Fibroblast of villous mesenchyme (primary cell): ENCODE results near the gene TIGD3. TPM values are rescaled to one million over a fixed set of nuclear protein-coding genes. Genes with fewer than 3 reads are reported as not detected.

Experiments used
- DNase-seq: peaks from one replicate; pipeline ENCODE4 v3.0.0-alpha.2; 2010; ENCODE audit warnings: low read depth
- H3K4me3 ChIP-seq: 2 replicates; pipeline ENCODE4 v1.5.1; 2011; ENCODE audit warnings: low read depth, mild to moderate bottlenecking, low read length
- CTCF ChIP-seq: IDR thresholded peaks from 2 replicates; pipeline ENCODE4 v1.5.1; 2012; ENCODE audit warnings: low read depth, mild to moderate bottlenecking, low read length; ENCODE audit not compliant: insufficient read depth
- total RNA-seq: library from RNA; depleted of rRNA; stranded (reverse); fragments of >200 nt; gene quantifications from 2 replicates; pipeline ENCODE4 v1.2.3, GENCODE V29; 2012

Gene TIGD3
- under 0.01 TPM in 1 of 2 replicates, not detected in the other for total RNA-seq

GRCh38 chr11:65354265-65355012, at the start of gene TIGD3:
TSS of gene TIGD3 (plus strand) at chr11:65354751. CDS start at chr11:65355809, 1,058 bp downstream.
- DNase-seq: peak; percentile 96
- peak within 1 kb of the TSS; percentile 58 for H3K4me3 ChIP-seq
- TF ChIP-seq CTCF: no peak

GRCh38 chr11:65305501-65306268, 48.9 kb upstream of the TIGD3 start:
- no peak for TF ChIP-seq CTCF
- DNase-seq: peak; percentile 88
- H3K4me3 ChIP-seq: no peak overlapping the region

- H3K4me3 ChIP-seq: no peak overlapping the region
- DNase-seq: no peak
Measured at GRCh38 chr11:65307298-65308229, 47.0 kb upstream of the TIGD3 start.

GRCh38 chr11:65308281-65308891, 46.2 kb upstream of the TIGD3 start:
- no peak for DNase-seq
- no peak for TF ChIP-seq CTCF
- no peak overlapping the region for H3K4me3 ChIP-seq

More at GRCh38 chr11:65307298-65308229, 47.0 kb upstream of the TIGD3 start:
- TF ChIP-seq CTCF: no peak

GRCh38 chr11:65309006-65309405, 45.5 kb upstream of the TIGD3 start:
- DNase-seq: no peak
- no peak overlapping the region for H3K4me3 ChIP-seq
- TF ChIP-seq CTCF: no peak

GRCh38 chr11:65310215-65310614, 44.3 kb upstream of the TIGD3 start:
- no peak for DNase-seq
- no peak overlapping the region for H3K4me3 ChIP-seq
- TF ChIP-seq CTCF: no peak
